Activated CD4-positive, alpha-beta T cell treated with anti-CD3 and anti-CD28 coated beads for 36 hours (primary cell): ENCODE measurements around the gene CTNND2. TPM values are rescaled to one million over a fixed set of nuclear protein-coding genes. Genes with fewer than 3 reads are reported as not detected.
A peak's percentile ranks its signal among the peaks of the same experiment; 100 is the strongest.

Experiments used
- ATAC-seq: fragments of 200-7000 bp; cut with Tn5 transposase; one replicate; pipeline ENCODE4 v1.10.0; 2021; ENCODE audit warnings: mild to moderate bottlenecking, moderate library complexity
- CTCF ChIA-PET: fragments of 350-600 bp; sonication (Branson Sonifier 250); formaldehyde crosslinking; loops from one replicate; lab custom pipeline; 2021; ENCODE audit warnings: antibody characterized with exemption; lab: Charles Lee
- POLR2A ChIA-PET: fragments of 350-600 bp; sonication (Branson Sonifier 250); formaldehyde crosslinking; loops from one replicate; lab custom pipeline; 2021; ENCODE audit warnings: antibody characterized with exemption, inconsistent platforms; lab: Charles Lee
- DNase-seq: peaks from one replicate; pipeline ENCODE4 v3.0.0-alpha.2; 2020
- H3K27ac Mint-ChIP-seq: one replicate; pipeline ENCODE4 v1.8.0; 2021; ENCODE audit warnings: mixed read lengths
- H3K27me3 Mint-ChIP-seq: one replicate; pipeline ENCODE4 v1.8.0; 2021; ENCODE audit warnings: mixed read lengths
- H3K36me3 Mint-ChIP-seq: one replicate; pipeline ENCODE4 v1.8.0; 2021; ENCODE audit warnings: low read depth, mixed read lengths
- H3K4me1 Mint-ChIP-seq: one replicate; pipeline ENCODE4 v1.8.0; 2021; ENCODE audit warnings: mixed read lengths
- H3K4me3 Mint-ChIP-seq: one replicate; pipeline ENCODE4 v1.8.0; 2021; ENCODE audit warnings: mild to moderate bottlenecking, moderate library complexity, mixed read lengths
- H3K9me3 Mint-ChIP-seq: one replicate; pipeline ENCODE4 v1.8.0; 2021; ENCODE audit warnings: low read depth, mixed read lengths
- intact Hi-C, 2 experiments: fragments of 100-400 bp; cut with DNase I in 1 of 2; cut with micrococcal nuclease in 1 of 2; formaldehyde crosslinking; loops; one replicate each; pipeline versions ENCODE4 v1.14.2 to v1.15.1; 2022 to 2024; cut with DNase I, micrococcal nuclease
- total RNA-seq, 2 experiments: library from RNA; stranded (reverse); gene quantifications; one replicate each; pipeline ENCODE4 v1.2.3, GENCODE V29; 2021

Gene CTNND2
- total RNA-seq, 2 experiments from 2014 or later: not detected

DNA sequence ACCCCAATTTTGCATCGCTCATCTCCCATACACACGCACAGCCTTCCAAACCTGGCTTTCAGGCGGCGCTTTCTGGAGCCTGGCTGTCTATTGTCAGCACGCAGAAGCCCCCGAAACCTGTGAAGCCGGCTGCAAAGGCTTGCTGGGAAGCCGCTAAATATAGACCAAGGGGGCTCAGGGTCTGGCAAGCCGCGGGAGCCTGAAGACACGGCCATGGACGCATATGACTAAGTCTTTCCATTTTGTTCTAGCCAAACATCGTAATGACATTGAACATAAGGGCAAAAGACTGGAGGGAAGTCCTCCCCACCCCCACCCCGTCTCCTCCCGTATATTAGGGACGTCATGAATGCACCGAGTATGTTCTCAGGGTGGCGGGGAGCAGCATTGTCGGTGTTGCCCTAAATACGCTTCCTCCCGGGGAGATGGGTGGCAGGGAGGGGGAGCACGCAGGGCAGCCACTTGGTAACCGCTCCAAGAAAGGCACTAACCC lies 1.1 kb downstream of the CTNND2 start:
- Mint-ChIP-seq H3K27ac (no peak overlapping the region), H3K4me3 (peak overlapping the region; percentile 15), H3K36me3 (peaks cover 2% of the 10 kb centered on the region), H3K9me3 (no peaks in the 10 kb centered on the region), H3K27me3 (peaks cover 42% of the 10 kb centered on the region), H3K4me1 (no peaks in the 10 kb centered on the region)
- intact Hi-C loops: no loop called here
- no peak for DNase-seq
- ChIA-PET POLR2A (no interaction called here), CTCF (no interaction called here)
- no peak for ATAC-seq

DNA sequence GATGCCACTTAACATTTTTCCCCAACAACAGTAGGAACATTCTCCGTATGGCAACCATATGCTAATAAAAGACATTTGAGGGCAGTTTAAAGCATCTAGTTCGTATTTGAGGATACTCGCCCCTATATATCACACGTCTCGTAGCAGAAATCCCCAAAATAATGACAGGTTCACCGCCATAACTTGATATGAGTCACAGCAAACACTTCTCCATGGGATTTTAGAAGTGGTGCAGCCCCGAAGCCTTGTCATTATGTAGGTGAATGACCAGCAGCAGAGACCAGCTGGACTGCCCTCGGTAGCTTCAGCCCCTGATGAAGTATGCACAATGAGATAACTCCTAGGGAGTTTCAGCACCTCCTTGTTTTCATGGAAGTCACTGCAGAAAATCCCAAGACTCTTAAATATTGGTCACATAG lies 2.0 kb downstream of the CTNND2 start:
- POLR2A ChIA-PET: no interaction called here
- DNase-seq: no peak
- Mint-ChIP-seq H3K27ac (no peak overlapping the region), H3K9me3 (no peaks in the 10 kb centered on the region), H3K4me1 (no peaks in the 10 kb centered on the region), H3K27me3 (peaks cover 38% of the 10 kb centered on the region), H3K36me3 (peaks cover 2% of the 10 kb centered on the region), H3K4me3 (no peak overlapping the region)
- no peak for ATAC-seq
- intact Hi-C loops: no loop called here
- CTCF ChIA-PET: no interaction called here

DNA sequence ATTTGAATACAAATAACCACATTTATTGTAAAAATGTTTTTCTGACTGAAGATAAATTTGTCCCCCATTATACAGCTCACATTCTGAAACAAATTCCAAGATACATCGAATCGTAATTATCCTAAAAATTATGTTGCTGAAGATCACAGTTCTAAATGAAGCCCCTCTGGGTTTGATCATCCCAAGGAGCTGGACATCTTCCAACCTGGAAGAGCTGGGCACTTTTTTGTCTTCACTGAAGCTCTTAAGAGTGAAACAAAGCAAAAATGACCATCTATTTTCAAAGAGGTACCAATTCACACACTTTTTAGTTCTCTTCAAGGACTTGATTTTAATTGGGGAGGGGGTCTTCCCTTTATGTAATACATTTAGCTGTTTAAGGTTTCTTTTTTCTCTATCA lies 5.5 kb downstream of the CTNND2 start:
- Mint-ChIP-seq H3K9me3 (peaks cover 5% of the 10 kb centered on the region), H3K36me3 (no peaks in the 10 kb centered on the region), H3K4me1 (no peaks in the 10 kb centered on the region), H3K4me3 (no peak overlapping the region), H3K27me3 (peaks cover 20% of the 10 kb centered on the region), H3K27ac (no peak overlapping the region)
- ChIA-PET CTCF (no interaction called here), POLR2A (no interaction called here)
- ATAC-seq (no peak), DNase-seq (no peak)
- intact Hi-C loops: no loop called here

DNA sequence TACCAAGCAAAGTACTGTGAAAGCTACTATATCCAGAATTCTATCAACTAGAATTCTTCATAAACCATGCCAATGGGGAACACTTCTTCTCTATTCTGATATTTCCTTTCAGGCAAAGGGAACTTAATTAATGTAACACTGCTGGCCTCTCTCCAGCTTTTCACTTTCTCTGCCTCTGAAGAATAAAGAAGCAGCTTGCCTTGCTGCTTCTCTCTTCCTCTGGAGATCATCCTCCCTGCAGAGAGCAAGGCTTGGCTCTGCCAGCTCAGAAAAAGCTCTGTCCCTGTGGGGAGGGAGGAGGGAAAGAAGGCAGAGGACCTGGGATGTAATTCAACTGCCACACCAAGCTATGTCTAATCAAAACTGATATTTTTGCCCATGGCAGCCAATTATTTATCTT lies 6.5 kb downstream of the CTNND2 start:
- Mint-ChIP-seq H3K9me3 (peaks cover 5% of the 10 kb centered on the region), H3K4me3 (no peak overlapping the region), H3K27me3 (peaks cover 14% of the 10 kb centered on the region), H3K4me1 (no peaks in the 10 kb centered on the region), H3K36me3 (no peaks in the 10 kb centered on the region), H3K27ac (no peak overlapping the region)
- intact Hi-C loops: no loop called here
- DNase-seq: no peak
- CTCF ChIA-PET: no interaction called here
- no peak for ATAC-seq
- POLR2A ChIA-PET: no interaction called here

DNA sequence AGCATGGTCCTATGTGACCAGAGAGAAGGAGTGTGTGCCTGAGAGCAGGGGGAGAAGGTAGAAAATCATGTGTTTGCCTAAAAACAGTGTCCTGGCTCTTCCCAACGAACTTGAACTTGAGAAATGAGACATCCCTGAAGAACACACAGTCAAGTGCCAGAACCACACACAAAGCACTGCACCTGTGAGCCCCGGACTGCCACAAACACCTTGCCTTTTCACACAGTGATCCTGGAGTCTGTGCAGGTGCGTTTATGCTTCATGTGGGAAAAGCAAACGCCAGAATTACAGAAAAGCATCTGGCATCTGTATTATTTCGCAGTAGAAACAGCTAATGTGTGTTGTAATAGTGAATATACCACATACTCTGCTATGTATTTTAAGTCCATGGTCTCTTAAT lies 9.3 kb downstream of the CTNND2 start:
- POLR2A ChIA-PET: no interaction called here
- no peak for ATAC-seq
- no peak overlapping the region for H3K4me3 Mint-ChIP-seq
- no peaks in the 10 kb centered on the region for H3K4me1 Mint-ChIP-seq
- no peaks in the 10 kb centered on the region for H3K27me3 Mint-ChIP-seq
- H3K9me3 Mint-ChIP-seq: peaks cover 5% of the 10 kb centered on the region
- H3K36me3 Mint-ChIP-seq: no peaks in the 10 kb centered on the region
- DNase-seq: no peak
- intact Hi-C loops: no loop called here
- CTCF ChIA-PET: no interaction called here
- H3K27ac Mint-ChIP-seq: no peak overlapping the region

DNA sequence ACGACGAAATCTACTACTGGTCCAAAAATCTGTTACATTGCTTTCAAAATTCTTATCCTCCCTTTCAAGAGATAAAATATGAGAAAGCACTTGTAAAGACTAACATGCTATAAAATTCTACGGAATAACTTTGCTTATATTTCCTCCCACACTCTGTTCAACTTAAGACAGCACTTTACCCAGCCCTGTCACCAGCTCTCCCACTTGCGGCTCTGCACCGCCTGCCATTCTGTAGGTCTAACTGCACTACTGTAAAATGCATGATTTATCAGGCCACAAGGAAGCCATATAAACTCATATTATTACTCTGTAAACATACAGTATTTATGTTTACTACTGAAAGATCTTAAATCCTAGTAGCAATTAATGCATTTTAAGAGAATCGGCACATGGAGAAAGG lies 11.4 kb downstream of the CTNND2 start:
- Mint-ChIP-seq H3K4me1 (no peaks in the 10 kb centered on the region), H3K27ac (no peak overlapping the region), H3K27me3 (no peaks in the 10 kb centered on the region), H3K4me3 (no peak overlapping the region), H3K9me3 (peaks cover 5% of the 10 kb centered on the region), H3K36me3 (no peaks in the 10 kb centered on the region)
- ATAC-seq (no peak), DNase-seq (no peak)
- ChIA-PET CTCF (no interaction called here), POLR2A (no interaction called here)
- intact Hi-C loops: no loop called here

DNA sequence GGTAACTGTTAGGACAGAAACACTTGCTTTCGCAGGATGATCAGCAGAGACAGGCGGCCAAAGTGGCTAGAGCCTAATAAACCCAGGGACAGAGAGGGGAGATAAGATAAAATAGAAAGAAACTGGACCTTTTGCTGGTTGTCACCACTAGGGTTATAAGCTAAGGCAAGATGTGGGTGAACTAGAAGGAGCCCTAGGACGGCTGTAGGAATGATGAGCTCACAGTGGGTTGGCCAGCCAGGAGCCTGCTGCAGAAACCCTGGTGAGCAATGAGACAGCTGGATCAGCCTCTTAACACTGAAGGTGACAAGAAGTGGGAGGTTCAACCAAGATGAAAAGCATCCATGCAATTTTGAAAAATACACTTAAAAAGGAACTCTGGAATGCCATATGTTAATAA lies 13.5 kb downstream of the CTNND2 start:
- Mint-ChIP-seq H3K27me3 (no peaks in the 10 kb centered on the region), H3K4me1 (no peaks in the 10 kb centered on the region), H3K4me3 (no peak overlapping the region), H3K9me3 (peaks cover 2% of the 10 kb centered on the region), H3K27ac (no peak overlapping the region), H3K36me3 (no peaks in the 10 kb centered on the region)
- ChIA-PET POLR2A (no interaction called here), CTCF (no interaction called here)
- ATAC-seq (no peak), DNase-seq (no peak)
- intact Hi-C loops: no loop called here

DNA sequence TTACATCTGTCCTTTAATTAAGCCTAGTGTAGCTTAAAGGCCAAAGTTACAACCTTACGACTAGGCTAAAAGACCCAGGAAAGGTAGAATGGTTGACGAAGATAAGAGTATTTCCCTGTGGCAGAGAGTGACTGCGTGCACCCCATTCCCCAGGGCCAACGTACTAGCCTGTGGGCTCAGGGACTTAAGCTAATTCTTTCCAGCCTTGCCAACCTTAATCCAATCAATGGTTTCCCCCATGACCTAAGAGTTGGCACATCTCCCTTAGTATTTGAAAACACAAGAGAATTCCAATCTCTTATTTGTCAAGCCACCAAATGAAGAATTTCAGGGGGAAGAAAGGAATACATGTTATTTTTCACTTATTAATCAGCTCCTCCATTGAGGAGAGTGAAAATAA lies 16.0 kb downstream of the CTNND2 start:
- H3K4me1 Mint-ChIP-seq: no peaks in the 10 kb centered on the region

DNA sequence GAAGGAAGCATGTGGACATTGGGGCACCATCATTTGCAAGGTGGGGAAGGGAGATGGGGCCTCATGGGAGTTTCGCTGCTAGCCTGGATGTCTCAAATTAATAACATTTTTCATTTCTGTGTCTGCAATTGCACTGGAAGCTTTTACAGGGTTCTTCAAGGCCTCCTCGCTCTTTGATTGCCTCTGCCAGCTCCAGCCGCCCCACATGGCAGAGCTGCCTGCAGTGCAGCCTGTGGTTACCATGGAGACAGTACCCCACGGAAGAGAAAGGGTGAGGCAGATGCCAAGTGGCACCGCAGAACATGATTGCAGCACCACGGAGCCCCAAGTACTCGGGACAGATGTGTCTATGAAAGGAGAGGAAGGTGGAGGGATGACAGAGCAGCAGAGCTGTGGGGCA lies 25.4 kb downstream of the CTNND2 start:
- ATAC-seq (no peak), DNase-seq (no peak)
- H3K27me3 Mint-ChIP-seq: no peaks in the 10 kb centered on the region
- no peak overlapping the region for H3K4me3 Mint-ChIP-seq
- intact Hi-C loops: no loop called here
- peaks cover 9% of the 10 kb centered on the region for H3K9me3 Mint-ChIP-seq
- no peaks in the 10 kb centered on the region for H3K36me3 Mint-ChIP-seq
- H3K4me1 Mint-ChIP-seq: no peaks in the 10 kb centered on the region
- CTCF ChIA-PET: no interaction called here
- POLR2A ChIA-PET: no interaction called here
- H3K27ac Mint-ChIP-seq: no peak overlapping the region

More for the DNA sequence above, 16.0 kb downstream of the CTNND2 start:
- DNase-seq: no peak
- ATAC-seq: no peak
- Mint-ChIP-seq H3K4me3 (no peak overlapping the region), H3K36me3 (no peaks in the 10 kb centered on the region), H3K27ac (no peak overlapping the region), H3K27me3 (no peaks in the 10 kb centered on the region), H3K9me3 (peaks cover 6% of the 10 kb centered on the region)
- CTCF ChIA-PET: interaction anchor here (0.7 to 1.0 kb wide), 2 partner anchors 51 to 835 kb away, joined by 3 to 4 read pairs; no protein-coding TSS in a partner anchor
- intact Hi-C loops: no loop called here
- POLR2A ChIA-PET: no interaction called here

DNA sequence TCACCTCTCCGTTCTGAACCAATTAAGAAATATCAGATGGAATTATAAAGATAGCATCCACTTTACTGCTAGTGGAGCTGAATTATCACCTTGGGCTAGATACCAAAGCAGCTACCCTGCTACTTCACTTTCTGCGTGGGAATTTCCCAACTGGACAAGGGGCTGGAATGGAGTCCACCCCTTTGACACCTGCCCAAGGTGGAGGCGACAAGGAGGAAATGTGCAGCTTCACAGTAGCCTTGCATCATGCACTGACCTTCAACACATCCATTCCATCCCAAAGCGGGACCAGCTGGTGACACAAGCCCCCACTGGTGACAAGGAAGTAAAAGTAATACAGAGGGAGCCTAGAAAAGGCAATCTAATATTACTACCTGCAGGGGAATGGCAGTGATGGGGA lies 30.7 kb downstream of the CTNND2 start:
- POLR2A ChIA-PET: no interaction called here
- H3K4me1 Mint-ChIP-seq: no peaks in the 10 kb centered on the region
- no peak for DNase-seq
- ATAC-seq: no peak
- no peak overlapping the region for H3K27ac Mint-ChIP-seq
- intact Hi-C loops: no loop called here
- CTCF ChIA-PET: no interaction called here
- H3K9me3 Mint-ChIP-seq: no peaks in the 10 kb centered on the region
- H3K27me3 Mint-ChIP-seq: no peaks in the 10 kb centered on the region
- no peak overlapping the region for H3K4me3 Mint-ChIP-seq
- H3K36me3 Mint-ChIP-seq: no peaks in the 10 kb centered on the region

DNA sequence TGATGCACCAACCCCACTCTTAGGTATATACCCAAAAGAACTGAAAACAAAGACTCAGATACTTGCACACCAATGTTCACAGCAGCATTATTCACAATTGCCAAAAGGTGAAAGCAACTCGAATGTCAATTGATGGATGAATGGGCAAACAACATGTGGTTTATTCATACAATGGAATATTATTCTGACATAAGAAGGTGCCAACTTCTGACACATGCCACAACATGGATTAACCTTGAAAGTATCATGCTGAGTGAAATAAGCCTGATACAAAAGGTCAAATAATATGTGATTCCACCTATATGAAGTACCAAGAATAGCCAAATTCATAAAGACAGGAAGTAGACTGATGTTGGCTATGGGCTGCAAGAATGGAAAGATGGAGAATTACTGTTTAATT lies 35.0 kb downstream of the CTNND2 start:
- H3K9me3 Mint-ChIP-seq: no peaks in the 10 kb centered on the region
- no peak overlapping the region for H3K27ac Mint-ChIP-seq
- no peak overlapping the region for H3K4me3 Mint-ChIP-seq
- no peaks in the 10 kb centered on the region for H3K36me3 Mint-ChIP-seq
- no peaks in the 10 kb centered on the region for H3K27me3 Mint-ChIP-seq
- ChIA-PET CTCF (no interaction called here), POLR2A (no interaction called here)
- ATAC-seq (no peak), DNase-seq (no peak)
- H3K4me1 Mint-ChIP-seq: no peaks in the 10 kb centered on the region
- intact Hi-C loops: no loop called here

DNA sequence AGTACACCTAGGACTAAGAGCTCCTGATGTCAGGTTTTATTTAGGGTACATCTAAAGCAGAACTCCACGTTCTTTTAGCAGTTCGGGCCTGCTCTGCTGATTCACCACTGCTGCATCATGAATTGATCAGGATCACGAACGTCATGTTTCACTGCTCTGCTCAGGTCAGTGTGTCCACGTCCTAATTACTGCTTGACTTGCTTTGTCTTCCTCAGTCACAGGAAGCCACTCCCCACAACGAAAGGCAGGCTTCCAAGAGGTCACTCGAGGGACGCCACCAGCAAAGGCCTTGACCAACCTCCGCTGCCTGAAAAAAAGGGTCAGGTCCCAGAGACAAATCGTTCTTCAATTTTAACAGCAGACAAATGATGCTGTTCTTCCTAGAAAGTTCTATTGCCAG lies 40.3 kb downstream of the CTNND2 start:
- intact Hi-C loops: no loop called here
- no peak overlapping the region for H3K4me3 Mint-ChIP-seq
- no peaks in the 10 kb centered on the region for H3K36me3 Mint-ChIP-seq
- no peaks in the 10 kb centered on the region for H3K4me1 Mint-ChIP-seq
- no peak for DNase-seq
- CTCF ChIA-PET: no interaction called here
- H3K27me3 Mint-ChIP-seq: no peaks in the 10 kb centered on the region
- no peaks in the 10 kb centered on the region for H3K9me3 Mint-ChIP-seq
- H3K27ac Mint-ChIP-seq: no peak overlapping the region
- no peak for ATAC-seq
- POLR2A ChIA-PET: no interaction called here

DNA sequence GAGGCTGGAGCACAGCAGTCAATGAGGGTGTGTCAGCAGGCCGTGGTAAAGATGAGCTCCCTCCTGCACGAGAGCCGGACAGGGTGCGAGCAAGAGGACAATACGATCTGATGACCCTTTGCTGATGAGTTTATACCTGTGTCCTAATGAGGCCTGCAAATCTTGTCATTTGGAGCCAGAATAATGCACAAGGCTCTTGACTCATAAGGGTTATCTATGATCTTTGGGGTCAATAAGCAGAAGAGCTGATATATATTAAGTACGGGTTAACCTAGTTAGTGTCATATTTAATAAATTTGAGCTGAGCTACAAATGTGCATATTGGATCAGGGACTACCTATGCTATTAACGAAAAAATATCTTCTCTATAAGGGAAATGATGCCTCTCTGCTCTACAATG lies 46.9 kb downstream of the CTNND2 start:
- Mint-ChIP-seq H3K4me1 (no peaks in the 10 kb centered on the region), H3K27me3 (no peaks in the 10 kb centered on the region), H3K36me3 (no peaks in the 10 kb centered on the region), H3K9me3 (no peaks in the 10 kb centered on the region), H3K4me3 (no peak overlapping the region), H3K27ac (no peak overlapping the region)
- DNase-seq (no peak), ATAC-seq (no peak)
- POLR2A ChIA-PET: no interaction called here
- CTCF ChIA-PET: no interaction called here
- intact Hi-C loops: no loop called here
